Tibial nerve (tissue), 4 donors: ENCODE results near the gene SLC7A6. TPM values are rescaled to one million over a fixed set of nuclear protein-coding genes. Genes with fewer than 3 reads are reported as not detected.

Experiments
- DNase-seq, 2 donors: peaks; one replicate each; pipeline ENCODE4 v3.0.0-alpha.2; 2019; ENCODE audit warnings: low spot score in 2 of 2
- H3K27ac ChIP-seq, 4 donors: fragments of 200-600 bp; sonication (generic) in 3 of 4; one replicate each; pipeline ENCODE4 v1.5.1; 2017 to 2019; ENCODE audit warnings: mild to moderate bottlenecking in 1 of 4
- H3K27me3 ChIP-seq, 2 donors: fragments of 200-600 bp; sonication (generic) in 1 of 2; one replicate each; pipeline versions ENCODE4 v1.5.1 to v1.6.0; 2017 to 2019
- H3K36me3 ChIP-seq, 3 donors: fragments of 200-600 bp; sonication (generic); one replicate each; pipeline ENCODE4 v1.5.1; 2018 to 2019
- H3K4me1 ChIP-seq, 4 donors: fragments of 200-600 bp; sonication (generic) in 3 of 4; one replicate each; pipeline ENCODE4 v1.5.1; 2017 to 2019
- H3K4me3 ChIP-seq, 4 donors: fragments of 200-600 bp; sonication (generic) in 3 of 4; one replicate each; pipeline ENCODE4 v1.5.1; 2017 to 2019; ENCODE audit warnings: mild to moderate bottlenecking in 1 of 4, moderate library complexity in 1 of 4
- H3K9me3 ChIP-seq, 4 donors: fragments of 200-600 bp; sonication (generic) in 3 of 4; one replicate each; pipeline ENCODE4 v1.5.1; 2017 to 2019
- EP300 ChIP-seq, 2 donors: sonication (generic); formaldehyde crosslinking; IDR thresholded peaks; one replicate each; pipeline ENCODE4 v1.6.1; 2017; ENCODE audit warnings: antibody characterized with exemption in 2 of 2, mild to moderate bottlenecking in 1 of 2
- POLR2A ChIP-seq, 2 donors: fragments of 450-650 bp; IDR thresholded peaks; one replicate each; pipeline ENCODE4 v1.6.1; 2017; ENCODE audit warnings: antibody characterized with exemption in 2 of 2, mild to moderate bottlenecking in 2 of 2, moderate library complexity in 2 of 2
- WGBS, 2 donors: methylation state at CpG; one replicate each; pipeline ENCODE4 v1.1.5; 2018; 5-methylcytosine and 5-hydroxymethylcytosine counted together
- total RNA-seq, 4 donors: library from RNA; depleted of rRNA; stranded (reverse); fragments of >200 nt; gene quantifications; one replicate each; pipeline ENCODE4 v1.1.0, GENCODE V29; 2016
- TF ChIP-seq, protein P1 (sequence below), 5 experiments: fragments of 200-600 bp in 3 of 5; fragments of 450-650 bp in 2 of 5; sonication (generic) in 3 of 5; IDR thresholded peaks; one replicate each; pipeline ENCODE4 v1.5.1; 2016 to 2019; ENCODE audit warnings: antibody characterized with exemption in 5 of 5, mild to moderate bottlenecking in 3 of 5, moderate library complexity in 2 of 5

SLC7A6 gene
- total RNA-seq, 4 donors from 2014 or later = 129 to 202 (median 181) TPM

GRCh38 chr16:68267612-68268405 is 3.5 kb downstream of the SLC7A6 start:
- TF ChIP-seq EP300 (IDR thresholded peaks at IDR 0.05) (no peak), POLR2A (IDR thresholded peaks at IDR 0.05) (no peak)
- TF ChIP-seq, protein P1, sequence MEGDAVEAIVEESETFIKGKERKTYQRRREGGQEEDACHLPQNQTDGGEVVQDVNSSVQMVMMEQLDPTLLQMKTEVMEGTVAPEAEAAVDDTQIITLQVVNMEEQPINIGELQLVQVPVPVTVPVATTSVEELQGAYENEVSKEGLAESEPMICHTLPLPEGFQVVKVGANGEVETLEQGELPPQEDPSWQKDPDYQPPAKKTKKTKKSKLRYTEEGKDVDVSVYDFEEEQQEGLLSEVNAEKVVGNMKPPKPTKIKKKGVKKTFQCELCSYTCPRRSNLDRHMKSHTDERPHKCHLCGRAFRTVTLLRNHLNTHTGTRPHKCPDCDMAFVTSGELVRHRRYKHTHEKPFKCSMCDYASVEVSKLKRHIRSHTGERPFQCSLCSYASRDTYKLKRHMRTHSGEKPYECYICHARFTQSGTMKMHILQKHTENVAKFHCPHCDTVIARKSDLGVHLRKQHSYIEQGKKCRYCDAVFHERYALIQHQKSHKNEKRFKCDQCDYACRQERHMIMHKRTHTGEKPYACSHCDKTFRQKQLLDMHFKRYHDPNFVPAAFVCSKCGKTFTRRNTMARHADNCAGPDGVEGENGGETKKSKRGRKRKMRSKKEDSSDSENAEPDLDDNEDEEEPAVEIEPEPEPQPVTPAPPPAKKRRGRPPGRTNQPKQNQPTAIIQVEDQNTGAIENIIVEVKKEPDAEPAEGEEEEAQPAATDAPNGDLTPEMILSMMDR (IDR thresholded peaks at IDR 0.05) = no peak
- Histone ChIP-seq H3K36me3 (no peaks in the 10 kb centered on the region), H3K4me3 (peak overlapping the region in 1 of 4 donors; percentile 35), H3K27me3 (no peaks in the 10 kb centered on the region), H3K9me3 (no peaks in the 10 kb centered on the region), H3K4me1 (peaks cover 0 to 47% (median 14%) of the 10 kb centered on the region in 4 donors), H3K27ac (peak overlapping the region in 2 of 4 donors; percentile 63 to 71)
- 51 to 59% methylated on average over 6 of the region's 6 CpGs for WGBS, 2 donors
- DNase-seq = no peak

DNA sequence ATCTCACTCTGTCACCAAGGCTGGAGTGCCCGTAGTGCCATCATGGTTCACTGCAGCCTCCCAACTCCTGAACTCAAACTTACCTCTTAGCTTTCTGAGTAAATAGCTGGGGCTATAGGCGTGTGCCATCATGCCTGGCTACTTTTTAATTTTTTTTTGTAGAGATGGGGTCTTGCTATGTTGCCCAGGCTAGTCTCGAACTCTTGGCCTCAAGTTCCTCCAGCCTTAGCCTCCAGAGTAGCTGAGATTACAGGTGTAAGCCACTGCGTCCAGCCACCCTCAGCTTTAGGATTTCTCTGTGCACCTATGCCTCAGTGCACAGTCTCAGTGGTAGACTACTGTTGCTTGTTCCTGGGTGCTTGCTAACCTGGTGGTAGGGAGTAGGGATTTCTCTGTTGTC is 5.5 kb downstream of the SLC7A6 start:
- Histone ChIP-seq H3K9me3 (no peaks in the 10 kb centered on the region), H3K27me3 (no peaks in the 10 kb centered on the region), H3K4me3 (no peak overlapping the region), H3K36me3 (peaks cover 0 to 12% (median 0%) of the 10 kb centered on the region in 3 donors), H3K27ac (peak overlapping the region in 3 of 4 donors; percentile 7 to 64 (median 50)), H3K4me1 (peaks cover 0 to 44% (median 12%) of the 10 kb centered on the region in 4 donors)
- TF ChIP-seq, protein P1 (IDR thresholded peaks at IDR 0.05) = no peak
- TF ChIP-seq POLR2A (IDR thresholded peaks at IDR 0.05) (no peak), EP300 (IDR thresholded peaks at IDR 0.05) (no peak)
- WGBS, 2 donors = 91 to 94% methylated on average over 4 of the region's 4 CpGs
- no peak for DNase-seq

GRCh38 chr16:68270353-68270752 is 6.0 kb downstream of the SLC7A6 start:
- no peak for TF ChIP-seq EP300 (IDR thresholded peaks at IDR 0.05)
- Histone ChIP-seq H3K27ac (peak overlapping the region in 3 of 4 donors; percentile 7 to 64 (median 50)), H3K9me3 (no peaks in the 10 kb centered on the region), H3K27me3 (no peaks in the 10 kb centered on the region), H3K4me3 (no peak overlapping the region), H3K36me3 (peaks cover 0 to 18% (median 0%) of the 10 kb centered on the region in 3 donors), H3K4me1 (peaks cover 0 to 48% (median 10%) of the 10 kb centered on the region in 4 donors)
- 0 to 51% methylated on average over 1 of the region's 1 CpG for WGBS, 2 donors
- DNase-seq = no peak

DNA sequence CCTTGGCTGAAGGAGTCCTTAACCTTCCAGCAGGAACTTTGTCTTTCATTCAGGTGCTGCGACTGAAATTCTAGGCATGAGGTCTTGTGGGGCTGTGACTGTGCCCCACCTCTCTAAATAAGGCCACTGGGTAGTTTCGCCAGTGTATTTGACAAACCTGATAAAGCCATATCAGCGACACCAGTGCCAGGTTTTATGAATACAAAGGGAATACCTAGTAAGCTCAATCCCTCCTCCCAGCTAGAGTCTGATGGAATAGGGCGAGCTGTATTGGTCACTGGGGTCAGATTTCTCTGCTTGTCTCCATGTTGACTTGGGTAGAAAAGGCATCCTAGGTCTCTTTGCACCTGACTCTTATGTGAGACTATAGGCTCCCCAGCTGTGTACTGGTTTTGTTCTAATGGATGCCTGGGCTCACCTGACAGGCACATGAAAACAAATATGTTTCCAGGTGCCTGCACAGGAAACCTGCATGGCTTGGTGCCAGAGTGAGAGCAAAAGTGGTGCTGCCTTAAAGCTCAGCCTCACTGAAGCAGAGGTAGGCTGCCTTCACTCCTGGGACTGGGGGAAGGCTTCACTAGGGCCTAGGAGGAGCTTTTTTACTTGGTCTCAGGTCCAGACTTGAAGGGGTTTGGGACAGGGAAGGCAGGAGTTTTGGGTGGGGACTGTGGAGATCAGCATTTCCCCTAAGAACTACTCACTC is 8.3 kb downstream of the SLC7A6 start:
- WGBS, 2 donors = 94 to 97% methylated on average over 4 of the region's 4 CpGs
- TF ChIP-seq EP300 (IDR thresholded peaks at IDR 0.05) (no peak), POLR2A (IDR thresholded peaks at IDR 0.05) (no peak)
- TF ChIP-seq, protein P1 (IDR thresholded peaks at IDR 0.05) = no peak

GRCh38 chr16:68273459-68273858 is 9.1 kb downstream of the SLC7A6 start:
- no peak overlapping the region for H3K4me3 ChIP-seq
- H3K27me3 ChIP-seq = no peaks in the 10 kb centered on the region
- H3K9me3 ChIP-seq = no peaks in the 10 kb centered on the region
- H3K36me3 ChIP-seq = peaks cover 0 to 24% (median 0%) of the 10 kb centered on the region in 3 donors
- peaks cover 0 to 52% (median 8%) of the 10 kb centered on the region in 4 donors for H3K4me1 ChIP-seq
- 94 to 95% methylated on average over 5 of the region's 5 CpGs for WGBS, 2 donors
- H3K27ac ChIP-seq = peak overlapping the region in 3 of 4 donors; percentile 10 to 73 (median 43)
- no peak for DNase-seq
- TF ChIP-seq, protein P1 (IDR thresholded peaks at IDR 0.05) = no peak
- TF ChIP-seq POLR2A (IDR thresholded peaks at IDR 0.05) (no peak), EP300 (IDR thresholded peaks at IDR 0.05) (no peak)

More for the DNA sequence above, 8.3 kb downstream of the SLC7A6 start:
- H3K4me3 ChIP-seq = no peak overlapping the region
- H3K27ac ChIP-seq = peak overlapping the region in 3 of 4 donors; percentile 10 to 73 (median 43)
- DNase-seq = no peak
- peaks cover 0 to 21% (median 0%) of the 10 kb centered on the region in 3 donors for H3K36me3 ChIP-seq
- no peaks in the 10 kb centered on the region for H3K27me3 ChIP-seq
- peaks cover 0 to 54% (median 8%) of the 10 kb centered on the region in 4 donors for H3K4me1 ChIP-seq
- no peaks in the 10 kb centered on the region for H3K9me3 ChIP-seq
